IMR-90 (cell line): ENCODE data around the gene AKNA. TPM values are rescaled to one million over a fixed set of nuclear protein-coding genes. Genes with fewer than 3 reads are reported as not detected.
"Not testable (repeated sequence)": the region's sequence is repeated elsewhere in the genome, so short reads cannot be mapped to it uniquely, and the experiment has no call there.

Experiments used
- ATAC-seq: fragments of 200-7000 bp; cut with Tn5 transposase; 2 replicates; pipeline ENCODE4 v1.9.1; 2020; ENCODE audit warnings: low read depth, mild to moderate bottlenecking, moderate library complexity
- BruUV-seq: library from RNA; stranded (reverse); fragments of 400-500 nt; replicated peaks from 2 replicates; lab custom pipeline; 2021; lab: Mats Ljungman, UMichigan
- CTCF ChIA-PET: fragments of 300-600 bp; formaldehyde crosslinking; extraction: SDS; loops from one replicate; lab custom pipeline; 2021; ENCODE audit warnings: antibody characterized with exemption; lab: Yijun Ruan, JAX
- POLR2A ChIA-PET: fragments of 300-600 bp; sonication (Branson Sonifier 250); formaldehyde crosslinking; loops from one replicate; lab custom pipeline; 2022; ENCODE audit warnings: antibody characterized with exemption; ENCODE audit not compliant: unreplicated experiment; lab: Charles Lee
- DNase-seq: peaks from one replicate; pipeline ENCODE4 v3.0.0; 2013
- H2AFZ ChIP-seq: replicated peaks from 2 replicates; pipeline ENCODE3; 2013; ENCODE audit warnings: low read length, mild to moderate bottlenecking; ENCODE audit not compliant: poor library complexity
- H2AK5ac ChIP-seq: 2 replicates; pipeline ENCODE4 v1.6.1; 2013; ENCODE audit warnings: low read depth, low read length, inconsistent platforms
- H2AK9ac ChIP-seq: replicated peaks from 2 replicates; pipeline ENCODE3; 2013; ENCODE audit warnings: mild to moderate bottlenecking, low read depth, low read length, moderate library complexity; ENCODE audit not compliant: poor library complexity
- H2BK120ac ChIP-seq: 2 replicates; pipeline ENCODE4 v1.6.1; 2013; ENCODE audit warnings: low read depth, low read length, inconsistent platforms
- H2BK15ac ChIP-seq: 3 replicates; pipeline ENCODE4 v1.6.1; 2013; ENCODE audit warnings: low read depth, low read length, inconsistent platforms
- H2BK20ac ChIP-seq: 2 replicates; pipeline ENCODE4 v1.6.1; 2013; ENCODE audit warnings: low read depth, mild to moderate bottlenecking, inconsistent platforms, low read length, moderate library complexity
- H2BK5ac ChIP-seq: 2 replicates; pipeline ENCODE4 v1.6.1; 2013; ENCODE audit warnings: mild to moderate bottlenecking, low read depth, low read length, inconsistent platforms; ENCODE audit not compliant: poor library complexity, severe bottlenecking
- H3K14ac ChIP-seq: replicated peaks from 2 replicates; pipeline ENCODE4 v1.6.1; 2013; ENCODE audit warnings: low read depth, low read length, inconsistent platforms
- H3K18ac ChIP-seq: 2 replicates; pipeline ENCODE4 v1.6.1; 2013; ENCODE audit warnings: low read depth, low read length, control low read depth
- H3K23ac ChIP-seq: 2 replicates; pipeline ENCODE4 v1.6.1; 2013; ENCODE audit warnings: low read depth, low read length, inconsistent platforms
- H3K27ac ChIP-seq: 2 replicates; pipeline ENCODE4 v1.5.1; 2013; ENCODE audit warnings: mild to moderate bottlenecking, control low read depth, low read length; ENCODE audit not compliant: insufficient read depth
- H3K27me3 ChIP-seq: 2 replicates; pipeline ENCODE4 v1.6.1; 2013; ENCODE audit warnings: low read length; ENCODE audit not compliant: control insufficient read depth, insufficient read depth
- H3K36me3 ChIP-seq: 2 replicates; pipeline ENCODE4 v1.6.1; 2013; ENCODE audit warnings: low read length, mixed read lengths; ENCODE audit not compliant: control insufficient read depth, insufficient read depth
- H3K4ac ChIP-seq: 2 replicates; pipeline ENCODE4 v1.6.1; 2013; ENCODE audit warnings: low read depth, low read length, inconsistent platforms
- H3K4me1 ChIP-seq: 2 replicates; pipeline ENCODE4 v1.6.1; 2013; ENCODE audit warnings: low read length, mixed read lengths; ENCODE audit not compliant: control insufficient read depth, insufficient read depth
- H3K4me2 ChIP-seq: 2 replicates; pipeline ENCODE4 v1.6.1; 2013; ENCODE audit warnings: low read depth, mild to moderate bottlenecking, control low read depth, low read length, moderate library complexity
- H3K4me3 ChIP-seq: 2 replicates; pipeline ENCODE4 v1.5.1; 2013; ENCODE audit warnings: low read depth, mild to moderate bottlenecking, control low read depth, low read length, moderate library complexity; ENCODE audit not compliant: insufficient read depth
- H3K56ac ChIP-seq: 2 replicates; pipeline ENCODE4 v1.6.1; 2013; ENCODE audit warnings: low read length, inconsistent platforms; ENCODE audit not compliant: insufficient read depth; ENCODE audit errors: extremely low read depth
- H3K79me1 ChIP-seq, 2 experiments: 2 replicates each; pipeline ENCODE4 v1.6.1; 2013; ENCODE audit warnings: low read length in 2 of 2, inconsistent platforms in 1 of 2, low read depth in 1 of 2
- H3K9ac ChIP-seq: 2 replicates; pipeline ENCODE4 v1.6.1; 2013; ENCODE audit warnings: low read depth, low read length, control low read depth
- H3K9me1 ChIP-seq: 2 replicates; pipeline ENCODE4 v1.6.1; 2013; ENCODE audit warnings: low read length, inconsistent platforms; ENCODE audit not compliant: insufficient read depth
- H3K9me3 ChIP-seq: 2 replicates; pipeline ENCODE4 v1.6.1; 2013; ENCODE audit warnings: low read length; ENCODE audit not compliant: control insufficient read depth, insufficient read depth
- H4K20me1 ChIP-seq: 2 replicates; pipeline ENCODE4 v1.6.1; 2013; ENCODE audit warnings: low read length, inconsistent platforms; ENCODE audit not compliant: insufficient read depth
- H4K5ac ChIP-seq: 2 replicates; pipeline ENCODE4 v1.6.1; 2013; ENCODE audit warnings: mild to moderate bottlenecking, low read depth, low read length, control low read depth
- H4K8ac ChIP-seq, 2 experiments: 2 replicates each; pipeline ENCODE4 v1.6.1; 2013; ENCODE audit warnings: low read depth in 2 of 2, low read length in 2 of 2, control low read depth in 1 of 2, inconsistent platforms in 1 of 2
- H4K91ac ChIP-seq: 2 replicates; pipeline ENCODE4 v1.6.1; 2013; ENCODE audit warnings: low read depth, low read length, inconsistent platforms; ENCODE audit not compliant: insufficient read depth
- WGBS, 2 experiments: methylation state at CpG; one replicate each; pipeline versions ENCODE4 v1.1.5 to v1.1.7; 2013; ENCODE audit warnings: missing lambda C conversion rate in 2 of 2; ENCODE audit not compliant: insufficient read length in 1 of 2; ENCODE audit errors: extremely low coverage in 2 of 2; 5-methylcytosine and 5-hydroxymethylcytosine counted together
- dilution Hi-C: fragments of 300-500 bp; cut with HindIII; formaldehyde crosslinking; loops from one replicate; pipeline ENCODE4 v1.14.3; 2018; ENCODE audit warnings: low sequenced_read_pairs; ENCODE audit not compliant: unreplicated experiment
- in situ Hi-C: fragments of 300-500 bp; cut with MboI; formaldehyde crosslinking; loops from 3 replicates; pipeline ENCODE4 v1.14.3; 2019; ENCODE audit warnings: low sequenced_read_pairs, inconsistent platforms, mixed read lengths
- intact Hi-C: fragments of 100-400 bp; cut with micrococcal nuclease; formaldehyde crosslinking; loops from 2 replicates; pipeline ENCODE4 v1.10.0; 2022
- polyA plus RNA-seq, 3 experiments: library from polyadenylated mRNA; depleted of rRNA; stranded (reverse); fragments of >200 nt; gene quantifications; 2 replicates each; pipeline ENCODE4 v1.2.3, GENCODE V29; 2012; ENCODE audit warnings: low replicate concordance in 1 of 3
- total RNA-seq: library from RNA; depleted of rRNA; stranded (reverse); fragments of >200 nt; gene quantifications from 2 replicates; pipeline ENCODE4 v1.2.3, GENCODE V29; 2012

Gene AKNA
- total and polyA plus RNA-seq, 2 of the 4 experiments (the other 2 are of a cell fraction): 2.7 to 7.3 TPM

DNA sequence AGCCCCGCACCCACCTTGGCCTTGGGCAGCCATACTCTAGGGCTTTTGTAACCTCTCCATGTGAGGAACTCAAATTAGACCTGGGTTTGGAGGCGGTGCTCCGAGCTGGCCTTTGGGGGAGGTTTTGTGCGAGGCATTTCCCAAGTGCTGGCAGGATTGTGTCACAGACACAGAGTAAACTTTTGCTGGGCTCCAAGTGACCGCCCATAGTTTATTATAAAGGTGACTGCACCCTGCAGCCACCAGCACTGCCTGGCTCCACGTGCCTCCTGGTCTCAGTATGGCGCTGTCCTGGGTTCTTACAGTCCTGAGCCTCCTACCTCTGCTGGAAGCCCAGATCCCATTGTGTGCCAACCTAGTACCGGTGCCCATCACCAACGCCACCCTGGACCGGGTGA lies 58.2 kb downstream of the AKNA start, which contains the start of gene ORM2:
ORM2 (plus strand) TSS at position 245 of the 398 bp plus-strand sequence; CDS start at position 281, 36 bp downstream.
- H3K56ac ChIP-seq, H3K4me3 ChIP-seq, H2BK20ac ChIP-seq, H2BK120ac ChIP-seq, H2AK5ac ChIP-seq, H2AK9ac ChIP-seq, H4K20me1 ChIP-seq, H2BK15ac ChIP-seq, H3K36me3 ChIP-seq, H3K18ac ChIP-seq, H3K9me3 ChIP-seq, dilution Hi-C loops, H3K79me1 ChIP-seq, BruUV-seq, H2AFZ ChIP-seq, H4K91ac ChIP-seq, in situ Hi-C loops, H3K4me1 ChIP-seq, H2BK5ac ChIP-seq, H3K14ac ChIP-seq, H4K8ac ChIP-seq, H4K5ac ChIP-seq, H3K9me1 ChIP-seq, H3K23ac ChIP-seq, POLR2A ChIA-PET, H3K27ac ChIP-seq, H3K4ac ChIP-seq, H3K27me3 ChIP-seq, CTCF ChIA-PET, DNase-seq, H3K9ac ChIP-seq, H3K4me2 ChIP-seq: not testable (repeated sequence)
- no CpG with 5 or more reads among the region's 10 CpGs for WGBS, 2 experiments
- intact Hi-C loops: loop anchor here (10.0 kb wide), 1 partner anchor 175 kb away; the partner anchor contains the start of gene WHRN
- ATAC-seq: peak; percentile 30

DNA sequence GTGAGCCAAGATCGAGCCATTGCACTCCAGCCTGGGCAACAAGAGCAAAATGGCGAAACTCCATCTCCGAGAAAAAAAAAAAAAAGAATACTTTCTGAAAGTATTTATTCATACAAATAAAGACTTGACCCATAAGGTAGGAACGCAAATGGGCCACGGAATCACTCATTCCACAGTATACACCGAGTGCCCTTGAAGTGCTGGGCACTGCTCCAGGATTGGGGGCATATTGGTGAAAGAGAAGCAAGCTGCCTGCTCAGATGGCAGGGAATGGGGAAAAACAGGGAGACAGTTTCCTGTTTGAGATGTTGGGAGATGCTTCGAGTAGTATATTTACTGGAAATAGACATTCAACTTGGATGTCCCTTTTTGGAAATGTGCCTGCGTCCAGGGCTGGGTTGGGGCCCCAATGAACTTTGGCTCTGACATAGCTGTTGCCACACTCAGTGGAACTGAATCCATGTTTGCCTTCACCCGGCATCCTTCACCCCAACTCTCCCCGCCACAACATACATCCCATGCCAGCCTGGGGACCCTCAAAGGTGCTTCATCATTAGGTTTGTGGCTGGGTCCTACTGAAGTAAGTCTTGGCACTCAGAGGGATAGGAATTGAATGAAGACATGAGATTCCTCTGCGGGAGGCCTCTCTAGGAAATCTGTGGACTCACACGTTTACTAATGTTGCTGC lies 58.7 kb downstream of the AKNA start:
- ATAC-seq, H3K56ac ChIP-seq, H2AK5ac ChIP-seq, H3K27me3 ChIP-seq, H4K8ac ChIP-seq, H3K9ac ChIP-seq, H3K14ac ChIP-seq, CTCF ChIA-PET, H3K23ac ChIP-seq, POLR2A ChIA-PET, H4K20me1 ChIP-seq, BruUV-seq, H3K18ac ChIP-seq, H3K4me1 ChIP-seq, H2AK9ac ChIP-seq, H3K4ac ChIP-seq, H2BK5ac ChIP-seq, H3K4me3 ChIP-seq, in situ Hi-C loops, H2AFZ ChIP-seq, H3K9me1 ChIP-seq, H3K9me3 ChIP-seq, H3K4me2 ChIP-seq, H2BK120ac ChIP-seq, H4K91ac ChIP-seq, H2BK15ac ChIP-seq, H2BK20ac ChIP-seq, H3K27ac ChIP-seq, dilution Hi-C loops, intact Hi-C loops, H3K79me1 ChIP-seq, H3K36me3 ChIP-seq, H4K5ac ChIP-seq: not testable (repeated sequence)
- DNase-seq: peak; percentile 16
- WGBS, 2 experiments: no CpG with 5 or more reads among the region's 12 CpGs
